GM23338 (cell line): Measurements from ENCODE around the gene RTCA.

Experiments used
- CREB1 ChIP-seq: fragments of 250-450 bp; sonication (Bioruptor Pico); IDR thresholded peaks from 2 replicates; pipeline ENCODE4 v1.5.0; 2020; ENCODE audit warnings: low read depth, mild to moderate bottlenecking, moderate library complexity
- CTCF ChIP-seq, 2 experiments: fragments of 200-600 bp in 1 of 2; sonication (generic) in 1 of 2; conservative IDR thresholded peaks; 2 replicates each; pipeline versions ENCODE4 v1.5.1 to v1.6.1; 2016 to 2017; ENCODE audit warnings: antibody characterized with exemption in 2 of 2, low read depth in 2 of 2, mild to moderate bottlenecking in 2 of 2, moderate library complexity in 1 of 2
- EZH2 ChIP-seq: fragments of 200-600 bp; sonication (generic); IDR thresholded peaks from one replicate; pipeline ENCODE4 v1.8.0; 2017; ENCODE audit warnings: antibody characterized with exemption, mild to moderate bottlenecking, low read depth; ENCODE audit not compliant: unreplicated experiment
- JUNB ChIP-seq: IDR thresholded peaks from one replicate; pipeline ENCODE4 v1.6.1; 2016; ENCODE audit warnings: antibody characterized with exemption; ENCODE audit not compliant: unreplicated experiment
- POLR2AphosphoS5 ChIP-seq: IDR thresholded peaks from 2 replicates; pipeline ENCODE4 v1.6.1; 2016; ENCODE audit warnings: antibody characterized with exemption, low read depth
- REST ChIP-seq: IDR thresholded peaks from one replicate; pipeline ENCODE4 v1.6.1; 2018; ENCODE audit warnings: antibody characterized with exemption; ENCODE audit not compliant: unreplicated experiment

GRCh38 chr1:100302739-100303138 lies 36.7 kb downstream of the RTCA start:
- no peak for TF ChIP-seq JUNB
- no peak for TF ChIP-seq REST
- TF ChIP-seq CTCF (conservative IDR thresholded peaks at IDR 0.05; ENCODE audit: low read depth in 2 of 2), result no peak
- TF ChIP-seq CREB1 (CRISPR knock-in tag), result no peak
- no peak for TF ChIP-seq POLR2AphosphoS5
- no peak for TF ChIP-seq EZH2
